ENCODE measurements around the gene B4GALT6. TPM values are rescaled to one million over a fixed set of nuclear protein-coding genes. Genes with fewer than 3 reads are reported as not detected.

The B4GALT6 gene
- total RNA-seq, 3 donors from 2014 or later (not counting 1 experiment from before 2014, with no cell fraction given), result 18.6 to 33.0 (median 20.6) TPM

- no peak overlapping the region for H3K27ac ChIP-seq (ENCODE audit: low read length)
- Mint-ChIP-seq H3K4me1 (peaks cover 38 to 53% of the 10 kb centered on the region in 2 donors), H3K9me3 (no peaks in the 10 kb centered on the region), H3K4me3 (no peak overlapping the region), H3K27ac (no peak overlapping the region), H3K27me3 (ENCODE audit: low read depth in 2 of 2) (no peaks in the 10 kb centered on the region), H3K36me3 (no peaks in the 10 kb centered on the region)
- DNase-seq (no peak), ATAC-seq (no peak)
- TF ChIP-seq CTCF (IDR thresholded peaks at IDR 0.05), result no peak
- no peak overlapping the region for H3K4me3 ChIP-seq (ENCODE audit: low read length)
- H3K4me1 ChIP-seq (ENCODE audit: control insufficient read depth, insufficient read depth, low read length), result peaks cover 12% of the 10 kb centered on the region
- no peaks in the 10 kb centered on the region for H3K27me3 ChIP-seq (ENCODE audit: control insufficient read depth, insufficient read depth, low read length)
- intact Hi-C loops (cut with micrococcal nuclease), result no loop called here
- H3K36me3 ChIP-seq (ENCODE audit: control insufficient read depth, insufficient read depth, low read length), result no peaks in the 10 kb centered on the region
- WGBS (ENCODE audit: insufficient coverage), result 87% methylated on average over 2 of the region's 3 CpGs
- no peaks in the 10 kb centered on the region for H3K9me3 ChIP-seq (ENCODE audit: control insufficient read depth, insufficient read depth, low read length)
Measured at GRCh38 chr18:31679133-31679742, 5.1 kb downstream of the B4GALT6 start.

GRCh38 chr18:31678425-31678824 lies 6.0 kb downstream of the B4GALT6 start:
- ATAC-seq, result no peak
- no peak overlapping the region for H3K4me3 Mint-ChIP-seq
- no peak for TF ChIP-seq CTCF (IDR thresholded peaks at IDR 0.05)
- H3K36me3 Mint-ChIP-seq, result no peaks in the 10 kb centered on the region
- no peaks in the 10 kb centered on the region for H3K9me3 Mint-ChIP-seq
- no peaks in the 10 kb centered on the region for H3K27me3 Mint-ChIP-seq (ENCODE audit: low read depth in 2 of 2)
- H3K27me3 ChIP-seq (ENCODE audit: control insufficient read depth, insufficient read depth, low read length), result no peaks in the 10 kb centered on the region
- no peak overlapping the region for H3K27ac ChIP-seq (ENCODE audit: low read length)
- WGBS (ENCODE audit: insufficient coverage), result 92% methylated on average over 4 of the region's 4 CpGs
- H3K4me3 ChIP-seq (ENCODE audit: low read length), result no peak overlapping the region
- no peak overlapping the region for H3K27ac Mint-ChIP-seq
- no peak for DNase-seq
- no peaks in the 10 kb centered on the region for H3K36me3 ChIP-seq (ENCODE audit: control insufficient read depth, insufficient read depth, low read length)
- intact Hi-C loops (cut with micrococcal nuclease), result no loop called here
- H3K9me3 ChIP-seq (ENCODE audit: control insufficient read depth, insufficient read depth, low read length), result no peaks in the 10 kb centered on the region
- peaks cover 6% of the 10 kb centered on the region for H3K4me1 ChIP-seq (ENCODE audit: control insufficient read depth, insufficient read depth, low read length)
- H3K4me1 Mint-ChIP-seq, result peaks cover 30 to 44% of the 10 kb centered on the region in 2 donors

GRCh38 chr18:31677592-31677991 lies 6.8 kb downstream of the B4GALT6 start:
- H3K27ac Mint-ChIP-seq, result peak overlapping the region in 1 of 2 donors; percentile 13
- H3K36me3 Mint-ChIP-seq, result no peaks in the 10 kb centered on the region
- peaks cover 11% of the 10 kb centered on the region for H3K4me1 ChIP-seq (ENCODE audit: control insufficient read depth, insufficient read depth, low read length)
- TF ChIP-seq CTCF (IDR thresholded peaks at IDR 0.05), result no peak
- intact Hi-C loops (cut with micrococcal nuclease), result no loop called here
- H3K27ac ChIP-seq (ENCODE audit: low read length), result no peak overlapping the region
- 26% methylated on average over 5 of the region's 6 CpGs for WGBS (ENCODE audit: insufficient coverage)
- no peak overlapping the region for H3K4me3 Mint-ChIP-seq
- no peaks in the 10 kb centered on the region for H3K9me3 Mint-ChIP-seq
- peaks cover 22 to 36% of the 10 kb centered on the region in 2 donors for H3K4me1 Mint-ChIP-seq
- no peaks in the 10 kb centered on the region for H3K9me3 ChIP-seq (ENCODE audit: control insufficient read depth, insufficient read depth, low read length)
- no peak overlapping the region for H3K4me3 ChIP-seq (ENCODE audit: low read length)
- no peaks in the 10 kb centered on the region for H3K27me3 ChIP-seq (ENCODE audit: control insufficient read depth, insufficient read depth, low read length)
- no peaks in the 10 kb centered on the region for H3K27me3 Mint-ChIP-seq (ENCODE audit: low read depth in 2 of 2)
- ATAC-seq, result no peak
- no peak for DNase-seq
- H3K36me3 ChIP-seq (ENCODE audit: control insufficient read depth, insufficient read depth, low read length), result no peaks in the 10 kb centered on the region

- H3K4me1 Mint-ChIP-seq, result peaks cover 7 to 23% of the 10 kb centered on the region in 2 donors
- no peak overlapping the region for H3K27ac ChIP-seq (ENCODE audit: low read length)
- H3K27ac Mint-ChIP-seq, result no peak overlapping the region
- intact Hi-C loops (cut with micrococcal nuclease), result no loop called here
- H3K36me3 ChIP-seq (ENCODE audit: control insufficient read depth, insufficient read depth, low read length), result no peaks in the 10 kb centered on the region
- H3K27me3 ChIP-seq (ENCODE audit: control insufficient read depth, insufficient read depth, low read length), result no peaks in the 10 kb centered on the region
- H3K4me3 Mint-ChIP-seq, result no peak overlapping the region
- peaks cover 11% of the 10 kb centered on the region for H3K4me1 ChIP-seq (ENCODE audit: control insufficient read depth, insufficient read depth, low read length)
- H3K4me3 ChIP-seq (ENCODE audit: low read length), result no peak overlapping the region
- H3K9me3 Mint-ChIP-seq, result no peaks in the 10 kb centered on the region
- ATAC-seq, result no peak
- H3K27me3 Mint-ChIP-seq (ENCODE audit: low read depth in 2 of 2), result no peaks in the 10 kb centered on the region
- H3K36me3 Mint-ChIP-seq, result no peaks in the 10 kb centered on the region
- DNase-seq, result no peak
- no peak for TF ChIP-seq CTCF (IDR thresholded peaks at IDR 0.05)
- no peaks in the 10 kb centered on the region for H3K9me3 ChIP-seq (ENCODE audit: control insufficient read depth, insufficient read depth, low read length)
Measured at GRCh38 chr18:31675404-31675803, 9.0 kb downstream of the B4GALT6 start.
